IMR-90 (cell line): ENCODE results near the gene PLEK. TPM values are rescaled to one million over a fixed set of nuclear protein-coding genes. Genes with fewer than 3 reads are reported as not detected.

Experiments used
- ATAC-seq: fragments of 200-7000 bp; cut with Tn5 transposase; 2 replicates; pipeline ENCODE4 v1.9.1; 2020; ENCODE audit warnings: low read depth, mild to moderate bottlenecking, moderate library complexity
- BruUV-seq: library from RNA; stranded (reverse); fragments of 400-500 nt; replicated peaks from 2 replicates; lab custom pipeline; 2021; lab: Mats Ljungman, UMichigan
- CTCF ChIA-PET: fragments of 300-600 bp; formaldehyde crosslinking; extraction: SDS; loops from one replicate; lab custom pipeline; 2021; ENCODE audit warnings: antibody characterized with exemption; lab: Yijun Ruan, JAX
- POLR2A ChIA-PET: fragments of 300-600 bp; sonication (Branson Sonifier 250); formaldehyde crosslinking; loops from one replicate; lab custom pipeline; 2022; ENCODE audit warnings: antibody characterized with exemption; ENCODE audit not compliant: unreplicated experiment; lab: Charles Lee
- DNase-seq: peaks from one replicate; pipeline ENCODE4 v3.0.0; 2013
- H2AFZ ChIP-seq: replicated peaks from 2 replicates; pipeline ENCODE3; 2013; ENCODE audit warnings: low read length, mild to moderate bottlenecking; ENCODE audit not compliant: poor library complexity
- H2AK5ac ChIP-seq: 2 replicates; pipeline ENCODE4 v1.6.1; 2013; ENCODE audit warnings: low read depth, low read length, inconsistent platforms
- H2AK9ac ChIP-seq: replicated peaks from 2 replicates; pipeline ENCODE3; 2013; ENCODE audit warnings: mild to moderate bottlenecking, low read depth, low read length, moderate library complexity; ENCODE audit not compliant: poor library complexity
- H2BK120ac ChIP-seq: 2 replicates; pipeline ENCODE4 v1.6.1; 2013; ENCODE audit warnings: low read depth, low read length, inconsistent platforms
- H2BK15ac ChIP-seq: 3 replicates; pipeline ENCODE4 v1.6.1; 2013; ENCODE audit warnings: low read depth, low read length, inconsistent platforms
- H2BK20ac ChIP-seq: 2 replicates; pipeline ENCODE4 v1.6.1; 2013; ENCODE audit warnings: low read depth, mild to moderate bottlenecking, inconsistent platforms, low read length, moderate library complexity
- H2BK5ac ChIP-seq: 2 replicates; pipeline ENCODE4 v1.6.1; 2013; ENCODE audit warnings: mild to moderate bottlenecking, low read depth, low read length, inconsistent platforms; ENCODE audit not compliant: poor library complexity, severe bottlenecking
- H3K14ac ChIP-seq: replicated peaks from 2 replicates; pipeline ENCODE4 v1.6.1; 2013; ENCODE audit warnings: low read depth, low read length, inconsistent platforms
- H3K18ac ChIP-seq: 2 replicates; pipeline ENCODE4 v1.6.1; 2013; ENCODE audit warnings: low read depth, low read length, control low read depth
- H3K23ac ChIP-seq: 2 replicates; pipeline ENCODE4 v1.6.1; 2013; ENCODE audit warnings: low read depth, low read length, inconsistent platforms
- H3K27ac ChIP-seq: 2 replicates; pipeline ENCODE4 v1.5.1; 2013; ENCODE audit warnings: mild to moderate bottlenecking, control low read depth, low read length; ENCODE audit not compliant: insufficient read depth
- H3K27me3 ChIP-seq: 2 replicates; pipeline ENCODE4 v1.6.1; 2013; ENCODE audit warnings: low read length; ENCODE audit not compliant: control insufficient read depth, insufficient read depth
- H3K36me3 ChIP-seq: 2 replicates; pipeline ENCODE4 v1.6.1; 2013; ENCODE audit warnings: low read length, mixed read lengths; ENCODE audit not compliant: control insufficient read depth, insufficient read depth
- H3K4ac ChIP-seq: 2 replicates; pipeline ENCODE4 v1.6.1; 2013; ENCODE audit warnings: low read depth, low read length, inconsistent platforms
- H3K4me1 ChIP-seq: 2 replicates; pipeline ENCODE4 v1.6.1; 2013; ENCODE audit warnings: low read length, mixed read lengths; ENCODE audit not compliant: control insufficient read depth, insufficient read depth
- H3K4me2 ChIP-seq: 2 replicates; pipeline ENCODE4 v1.6.1; 2013; ENCODE audit warnings: low read depth, mild to moderate bottlenecking, control low read depth, low read length, moderate library complexity
- H3K4me3 ChIP-seq: 2 replicates; pipeline ENCODE4 v1.5.1; 2013; ENCODE audit warnings: low read depth, mild to moderate bottlenecking, control low read depth, low read length, moderate library complexity; ENCODE audit not compliant: insufficient read depth
- H3K56ac ChIP-seq: 2 replicates; pipeline ENCODE4 v1.6.1; 2013; ENCODE audit warnings: low read length, inconsistent platforms; ENCODE audit not compliant: insufficient read depth; ENCODE audit errors: extremely low read depth
- H3K79me1 ChIP-seq, 2 experiments: 2 replicates each; pipeline ENCODE4 v1.6.1; 2013; ENCODE audit warnings: low read length in 2 of 2, inconsistent platforms in 1 of 2, low read depth in 1 of 2
- H3K9ac ChIP-seq: 2 replicates; pipeline ENCODE4 v1.6.1; 2013; ENCODE audit warnings: low read depth, low read length, control low read depth
- H3K9me1 ChIP-seq: 2 replicates; pipeline ENCODE4 v1.6.1; 2013; ENCODE audit warnings: low read length, inconsistent platforms; ENCODE audit not compliant: insufficient read depth
- H3K9me3 ChIP-seq: 2 replicates; pipeline ENCODE4 v1.6.1; 2013; ENCODE audit warnings: low read length; ENCODE audit not compliant: control insufficient read depth, insufficient read depth
- H4K20me1 ChIP-seq: 2 replicates; pipeline ENCODE4 v1.6.1; 2013; ENCODE audit warnings: low read length, inconsistent platforms; ENCODE audit not compliant: insufficient read depth
- H4K5ac ChIP-seq: 2 replicates; pipeline ENCODE4 v1.6.1; 2013; ENCODE audit warnings: mild to moderate bottlenecking, low read depth, low read length, control low read depth
- H4K8ac ChIP-seq, 2 experiments: 2 replicates each; pipeline ENCODE4 v1.6.1; 2013; ENCODE audit warnings: low read depth in 2 of 2, low read length in 2 of 2, control low read depth in 1 of 2, inconsistent platforms in 1 of 2
- H4K91ac ChIP-seq: 2 replicates; pipeline ENCODE4 v1.6.1; 2013; ENCODE audit warnings: low read depth, low read length, inconsistent platforms; ENCODE audit not compliant: insufficient read depth
- BHLHE40 ChIP-seq: fragments of 150-350 bp; IDR thresholded peaks from 2 replicates; pipeline ENCODE4 v1.6.1; 2016; ENCODE audit warnings: mild to moderate bottlenecking, low read depth, low read length
- CEBPB ChIP-seq: IDR thresholded peaks from 2 replicates; pipeline ENCODE4 v1.6.1; 2012; ENCODE audit warnings: low read depth, low read length, improper control_type of control experiment
- CHD1 ChIP-seq: IDR thresholded peaks from 2 replicates; pipeline ENCODE4 v1.6.1; 2012; ENCODE audit warnings: low read depth, low read length, improper control_type of control experiment
- CTCF ChIP-seq: conservative IDR thresholded peaks from 2 replicates; pipeline ENCODE4 v1.5.1; 2012; ENCODE audit warnings: mild to moderate bottlenecking, low read depth, low read length, improper control_type of control experiment
- ELK1 ChIP-seq: fragments of 150-350 bp; IDR thresholded peaks from 2 replicates; pipeline ENCODE4 v1.6.1; 2016; ENCODE audit warnings: low read depth, mild to moderate bottlenecking, low read length, moderate library complexity, borderline replicate concordance
- FOS ChIP-seq: fragments of 150-350 bp; IDR thresholded peaks from 2 replicates; pipeline ENCODE4 v1.6.1; 2016; ENCODE audit warnings: low read depth, low read length
- MAZ ChIP-seq: IDR thresholded peaks from 2 replicates; pipeline ENCODE4 v1.6.1; 2012; ENCODE audit warnings: low read depth, mild to moderate bottlenecking, low read length, improper control_type of control experiment, moderate library complexity, borderline replicate concordance
- MXI1 ChIP-seq: IDR thresholded peaks from 2 replicates; pipeline ENCODE4 v1.6.1; 2012; ENCODE audit warnings: low read depth, mild to moderate bottlenecking, low read length, moderate library complexity, borderline replicate concordance
- NFE2L2 ChIP-seq: fragments of 150-350 bp; IDR thresholded peaks from 2 replicates; pipeline ENCODE4 v1.6.1; 2016; ENCODE audit warnings: low read depth, mild to moderate bottlenecking, low read length
- POLR2A ChIP-seq: IDR thresholded peaks from 2 replicates; pipeline ENCODE4 v1.6.1; 2012; ENCODE audit warnings: mild to moderate bottlenecking, low read depth, low read length
- RCOR1 ChIP-seq: IDR thresholded peaks from 2 replicates; pipeline ENCODE4 v1.6.1; 2012; ENCODE audit warnings: mild to moderate bottlenecking, low read length, improper control_type of control experiment; ENCODE audit not compliant: insufficient replicate concordance
- SMC3 ChIP-seq: fragments of 150-350 bp; IDR thresholded peaks from 2 replicates; pipeline ENCODE4 v1.6.1; 2016; ENCODE audit warnings: low read depth, mild to moderate bottlenecking, antibody characterized with exemption, low read length, moderate library complexity
- USF2 ChIP-seq: fragments of 150-350 bp; IDR thresholded peaks from 2 replicates; pipeline ENCODE4 v1.6.1; 2017; ENCODE audit warnings: mild to moderate bottlenecking, antibody characterized with exemption, low read length, low read depth
- WGBS, 2 experiments: methylation state at CpG; one replicate each; pipeline versions ENCODE4 v1.1.5 to v1.1.7; 2013; ENCODE audit warnings: missing lambda C conversion rate in 2 of 2; ENCODE audit not compliant: insufficient read length in 1 of 2; ENCODE audit errors: extremely low coverage in 2 of 2; 5-methylcytosine and 5-hydroxymethylcytosine counted together
- dilution Hi-C: fragments of 300-500 bp; cut with HindIII; formaldehyde crosslinking; loops from one replicate; pipeline ENCODE4 v1.14.3; 2018; ENCODE audit warnings: low sequenced_read_pairs; ENCODE audit not compliant: unreplicated experiment
- in situ Hi-C: fragments of 300-500 bp; cut with MboI; formaldehyde crosslinking; loops from 3 replicates; pipeline ENCODE4 v1.14.3; 2019; ENCODE audit warnings: low sequenced_read_pairs, inconsistent platforms, mixed read lengths
- intact Hi-C: fragments of 100-400 bp; cut with micrococcal nuclease; formaldehyde crosslinking; loops from 2 replicates; pipeline ENCODE4 v1.10.0; 2022
- polyA plus RNA-seq, 3 experiments: library from polyadenylated mRNA; depleted of rRNA; stranded (reverse); fragments of >200 nt; gene quantifications; 2 replicates each; pipeline ENCODE4 v1.2.3, GENCODE V29; 2012; ENCODE audit warnings: low replicate concordance in 1 of 3
- total RNA-seq: library from RNA; depleted of rRNA; stranded (reverse); fragments of >200 nt; gene quantifications from 2 replicates; pipeline ENCODE4 v1.2.3, GENCODE V29; 2012

Gene PLEK
- total and polyA plus RNA-seq, 2 of the 4 experiments (the other 2 are of a cell fraction), result under 0.01 TPM; not detected in 1

GRCh38 chr2:68387408-68388350, 22.6 kb downstream of the PLEK start:
- no peak overlapping the region for H3K14ac ChIP-seq
- no peak overlapping the region for H3K9ac ChIP-seq
- H3K79me1 ChIP-seq, result no peaks in the 10 kb centered on the region
- no peak overlapping the region for H2BK15ac ChIP-seq
- H4K91ac ChIP-seq, result no peak overlapping the region
- no peaks in the 10 kb centered on the region for H3K4me1 ChIP-seq
- H2BK20ac ChIP-seq, result no peak overlapping the region
- no peaks in the 10 kb centered on the region for H3K36me3 ChIP-seq
- no CpG with 5 or more reads among the region's 5 CpGs for WGBS, 2 experiments
- H3K18ac ChIP-seq, result no peak overlapping the region
- TF ChIP-seq CTCF (no peak), FOS (no peak), ELK1 (no peak), SMC3 (no peak), RCOR1 (no peak), CEBPB (no peak), MAZ (no peak), MXI1 (no peak), CHD1 (no peak), POLR2A (no peak), NFE2L2 (no peak), USF2 (no peak), BHLHE40 (no peak)
- H3K23ac ChIP-seq, result no peak overlapping the region
- H3K27ac ChIP-seq, result no peak overlapping the region
- ATAC-seq, result no peak
- H3K4me3 ChIP-seq, result no peak overlapping the region
- no peak overlapping the region for H4K5ac ChIP-seq
- 0 out of 2 replicates have a peak, but pooled peaks cover 3% of the 10 kb centered on the region for H3K9me3 ChIP-seq
- H2AK9ac ChIP-seq, result no peak overlapping the region
- peaks cover 59% of the 10 kb centered on the region for H3K27me3 ChIP-seq
- intact Hi-C loops (no loop called here), dilution Hi-C loops (no loop called here), in situ Hi-C loops (no loop called here)
- H4K20me1 ChIP-seq, result no peaks in the 10 kb centered on the region; the same call in 1 of the 2 replicates
- H2BK5ac ChIP-seq, result no peak overlapping the region
- H3K56ac ChIP-seq, result no peak overlapping the region
- H2AK5ac ChIP-seq, result no peak overlapping the region
- BruUV-seq, result no TSS peak
- no peak overlapping the region for H3K4me2 ChIP-seq
- DNase-seq, result no peak
- ChIA-PET POLR2A (no interaction called here), CTCF (interaction anchor here (1.1 kb wide), 1 partner anchor 15 kb away, joined by 3 read pairs; no protein-coding TSS in a partner anchor)
- H3K4ac ChIP-seq, result no peak overlapping the region
- no peak overlapping the region for H4K8ac ChIP-seq
- no peaks in the 10 kb centered on the region; the same call in 1 of the 2 replicates for H3K9me1 ChIP-seq
- H2BK120ac ChIP-seq, result no peak overlapping the region
- H2AFZ ChIP-seq, result no peak overlapping the region
